GM12878 (cell line): ENCODE measurements around the gene HSF5. TPM values are rescaled to one million over a fixed set of nuclear protein-coding genes. Genes with fewer than 3 reads are reported as not detected.

ENCODE experiments used
- ATAC-seq: fragments of 200-7000 bp; cut with Tn5 transposase; 3 replicates; pipeline ENCODE4 v1.9.1; 2020; ENCODE audit warnings: mild to moderate bottlenecking, moderate library complexity
- BruUV-seq: library from RNA; stranded (reverse); fragments of 400-500 nt; replicated peaks from 2 replicates; lab custom pipeline; 2021; lab: Mats Ljungman, UMichigan
- CTCF ChIA-PET: fragments of 300-600 bp; sonication (Branson Sonifier 250); formaldehyde crosslinking; extraction: SDS; loops from one replicate; lab custom pipeline; 2021; ENCODE audit warnings: inconsistent platforms; lab: Yijun Ruan, JAX
- POLR2A ChIA-PET: fragments of 350-600 bp; formaldehyde crosslinking; extraction: SDS; loops from one replicate; lab custom pipeline; 2021; ENCODE audit warnings: inconsistent platforms; lab: Charles Lee
- RAD21 ChIA-PET: fragments of 300-600 bp; sonication (Branson Sonifier 250); formaldehyde crosslinking; loops from one replicate; lab custom pipeline; 2023; ENCODE audit warnings: antibody characterized with exemption; ENCODE audit not compliant: unreplicated experiment; lab: Charles Lee
- SMC1A ChIA-PET: fragments of 300-600 bp; sonication (Branson Sonifier 250); formaldehyde crosslinking; loops from one replicate; lab custom pipeline; 2023; ENCODE audit not compliant: unreplicated experiment, uncharacterized antibody; lab: Charles Lee
- DNase-seq: peaks from one replicate; pipeline ENCODE4 v3.0.0-alpha.2; 2011; ENCODE audit warnings: low read depth, low spot score
- FAIRE-seq: peaks from 3 replicates; lab custom pipeline; 2011; peaks lifted over from hg19 to GRCh38; lab: Jason Lieb, UNC
- H2AFZ ChIP-seq: 2 replicates; pipeline ENCODE4 v1.6.0; 2011; ENCODE audit warnings: low read depth, low read length, control low read depth; ENCODE audit not compliant: control insufficient read depth
- H3K27ac ChIP-seq: 2 replicates; pipeline ENCODE4 v1.5.1; 2011; ENCODE audit warnings: control low read depth; ENCODE audit not compliant: control insufficient read depth, insufficient read depth
- H3K27me3 ChIP-seq, 2 experiments: replicated peaks in 1 of 2; 2 replicates each; pipeline versions ENCODE4 v1.6.0 to v1.6.1; 2011; ENCODE audit warnings: low read length in 1 of 2; ENCODE audit not compliant: control insufficient read depth in 2 of 2, insufficient read depth in 2 of 2
- H3K36me3 ChIP-seq, 2 experiments: 2 replicates each; pipeline ENCODE4 v1.5.1; 2011; ENCODE audit warnings: low read length in 1 of 2; ENCODE audit not compliant: control insufficient read depth in 2 of 2, insufficient read depth in 2 of 2
- H3K4me1 ChIP-seq: 2 replicates; pipeline ENCODE4 v1.6.1; 2011; ENCODE audit warnings: mild to moderate bottlenecking, low read length, moderate library complexity, mixed read lengths; ENCODE audit not compliant: control insufficient read depth, insufficient read depth
- H3K4me2 ChIP-seq: 2 replicates; pipeline ENCODE4 v1.6.0; 2011; ENCODE audit warnings: control low read depth; ENCODE audit not compliant: control insufficient read depth, insufficient read depth
- H3K4me3 ChIP-seq: fragments of 200-600 bp; sonication (generic); 2 replicates; pipeline ENCODE4 v1.5.1; 2016
- H3K79me2 ChIP-seq: 2 replicates; pipeline ENCODE4 v1.6.0; 2011; ENCODE audit warnings: low read length; ENCODE audit not compliant: control insufficient read depth, insufficient read depth
- H3K9ac ChIP-seq: 2 replicates; pipeline ENCODE4 v1.8.0; 2011; ENCODE audit warnings: low read length, control low read depth, mixed read lengths; ENCODE audit not compliant: control insufficient read depth, insufficient read depth
- H3K9me3 ChIP-seq: replicated peaks from 3 replicates; pipeline ENCODE4 v1.5.1; 2011; ENCODE audit warnings: mild to moderate bottlenecking, low read length; ENCODE audit not compliant: control insufficient read depth, insufficient read depth
- H4K20me1 ChIP-seq: 2 replicates; pipeline ENCODE4 v1.6.0; 2011; ENCODE audit not compliant: control insufficient read depth, insufficient read depth
- ASH2L ChIP-seq: fragments of 300-600, 200-600 bp; sonication (generic); IDR thresholded peaks from 2 replicates; pipeline ENCODE4 v1.6.1; 2017; ENCODE audit warnings: low read depth, mild to moderate bottlenecking, borderline replicate concordance
- BACH1 ChIP-seq: fragments of 450-650 bp; IDR thresholded peaks from 2 replicates; pipeline ENCODE4 v1.6.1; 2017; ENCODE audit warnings: mild to moderate bottlenecking, borderline replicate concordance
- CBX5 ChIP-seq: sonication (generic); IDR thresholded peaks from 2 replicates; pipeline ENCODE4 v1.6.1; 2016; ENCODE audit warnings: low read depth, moderate library complexity, mild to moderate bottlenecking, inconsistent platforms
- E2F8 ChIP-seq: fragments of 450-650 bp; IDR thresholded peaks from 2 replicates; pipeline ENCODE4 v1.6.1; 2018; ENCODE audit warnings: mild to moderate bottlenecking, low read depth, moderate library complexity; ENCODE audit not compliant: partially characterized antibody
- HCFC1 ChIP-seq: fragments of 150-350 bp; IDR thresholded peaks from 2 replicates; pipeline ENCODE4 v1.6.1; 2014; ENCODE audit warnings: low read length
- HDGF ChIP-seq: fragments of 450-650 bp; IDR thresholded peaks from 2 replicates; pipeline ENCODE4 v1.6.1; 2016; ENCODE audit warnings: antibody characterized with exemption
- KLF5 ChIP-seq: fragments of 450-650 bp; IDR thresholded peaks from 2 replicates; pipeline ENCODE4 v1.6.1; 2014; ENCODE audit warnings: mild to moderate bottlenecking; ENCODE audit not compliant: partially characterized antibody
- MEF2A ChIP-seq: IDR thresholded peaks from 2 replicates; pipeline ENCODE4 v1.6.1; 2011; ENCODE audit warnings: low read depth, mild to moderate bottlenecking, low read length, moderate library complexity; ENCODE audit not compliant: insufficient read depth
- SMAD5 ChIP-seq: IDR thresholded peaks from 2 replicates; pipeline ENCODE4 v1.6.1; 2016; ENCODE audit warnings: antibody characterized with exemption, low read depth
- STAT1 ChIP-seq: fragments of 450-650 bp; conservative IDR thresholded peaks from 2 replicates; pipeline ENCODE4 v1.6.1; 2014; ENCODE audit warnings: antibody characterized with exemption, mild to moderate bottlenecking
- ZNF24 ChIP-seq: fragments of 450-650 bp; IDR thresholded peaks from 2 replicates; pipeline ENCODE4 v1.6.1; 2017; ENCODE audit warnings: antibody characterized with exemption, mild to moderate bottlenecking
- WGBS: methylation state at CpG from one replicate; pipeline ENCODE4 v1.1.6; 2016; ENCODE audit warnings: low lambda C conversion rate; ENCODE audit not compliant: insufficient replicate concordance, insufficient coverage; ENCODE audit errors: missing lambda C conversion rate; 5-methylcytosine and 5-hydroxymethylcytosine counted together
- in situ Hi-C: fragments of 300-500 bp; cut with MboI; formaldehyde crosslinking; loops from 9 replicates; pipeline ENCODE4 v1.14.3; 2018; ENCODE audit warnings: mixed read lengths
- intact Hi-C: fragments of 100-400 bp; cut with micrococcal nuclease; formaldehyde crosslinking; loops from one replicate; pipeline ENCODE4 v1.14.2; 2022; ENCODE audit not compliant: unreplicated experiment
- polyA plus RNA-seq, 11 experiments: library from polyadenylated mRNA; depleted of rRNA in 4 of 11; unstranded in 6 of 11; stranded (reverse) in 5 of 11; fragments of >200 nt; fragmentation: Nextera tagmentation in 4 of 11; fragmentation: Illumina TruSeq in 1 of 11; extraction: Ambion mirVana in 4 of 11; extraction: Trizol in 1 of 11; gene quantifications; 1 replicate in 1 of 11; 2 replicates in 10 of 11; pipeline versions ENCODE4 v1.2.1 to v1.2.3, GENCODE V29; 2011 to 2016; ENCODE audit warnings: inconsistent platforms in 2 of 11, missing spikeins in 2 of 11, low read depth in 1 of 11
- total RNA-seq, 4 experiments: library from RNA; depleted of rRNA in 3 of 4; stranded (reverse); fragments of >200 nt in 3 of 4; fragmentation: Illumina TruSeq in 1 of 4; extraction: Trizol in 1 of 4; gene quantifications; 2 replicates each; pipeline versions ENCODE4 v1.2.1 to v1.2.3, GENCODE V29; 2013 to 2021
- TF ChIP-seq, protein P1 (sequence below): IDR thresholded peaks from 2 replicates; pipeline ENCODE4 v1.6.1; 2011; ENCODE audit warnings: borderline replicate concordance, low read depth, mild to moderate bottlenecking, moderate library complexity, low read length; ENCODE audit not compliant: insufficient read depth, poor library complexity, severe bottlenecking
- TF ChIP-seq, protein P2 (sequence below): IDR thresholded peaks from 2 replicates; pipeline ENCODE4 v1.6.1; 2012; ENCODE audit warnings: low read depth, low read length, improper control_type of control experiment

Gene HSF5
- total and polyA plus RNA-seq, 10 of the 15 experiments (the other 5 are each of a cell fraction or from before 2014, with no cell fraction given), result 0.02 to 0.18 (median 0.06) TPM; not detected in 4

DNA sequence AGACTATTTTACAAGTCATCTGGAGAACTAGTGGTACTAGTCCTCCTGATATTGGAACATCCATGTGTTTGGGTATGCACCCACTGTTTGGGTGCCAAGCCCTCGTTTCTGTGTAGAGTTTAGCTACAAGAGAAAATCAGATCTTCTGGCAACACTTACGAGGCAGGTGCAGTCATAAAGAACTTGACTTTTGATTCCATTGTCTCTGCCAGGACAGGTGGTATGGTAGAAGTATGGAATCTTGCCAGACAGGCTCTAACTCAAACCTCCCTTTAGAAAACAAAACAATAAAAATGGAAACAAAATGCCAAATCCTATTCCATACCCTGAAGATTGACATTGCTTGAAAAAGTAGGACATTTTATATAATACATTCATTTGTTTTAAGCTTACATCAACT, 86.9 kb downstream of the HSF5 start:
- H4K20me1 ChIP-seq, result no peaks in the 10 kb centered on the region
- no peaks in the 10 kb centered on the region; a peak in 1 of 4 replicates for H3K27me3 ChIP-seq
- no peak overlapping the region for H3K9ac ChIP-seq
- no peak overlapping the region for H3K27ac ChIP-seq
- no TSS peak for BruUV-seq
- no peak for DNase-seq
- ChIA-PET SMC1A (interaction anchor here (1.1 to 2.0 kb wide), 3 partner anchors 11 to 16 kb away, joined by 3 to 9 read pairs (median 4); partner anchors contain the start of gene RNF43), POLR2A (interaction anchor here (0.6 to 2.1 kb wide), 3 partner anchors 12 to 57 kb away, joined by 3 to 6 read pairs (median 3); no protein-coding TSS in a partner anchor), RAD21 (interaction anchor here (0.8 kb wide), 1 partner anchor 57 kb away, joined by 3 read pairs; no protein-coding TSS in a partner anchor), CTCF (interaction anchor here (1.8 kb wide), 1 partner anchor 17 kb away, joined by 5 read pairs; no protein-coding TSS in a partner anchor)
- ATAC-seq, result no peak
- H3K4me3 ChIP-seq, result no peak overlapping the region
- in situ Hi-C loops, result no loop called here
- intact Hi-C loops, result no loop called here
- no peak overlapping the region for H3K4me2 ChIP-seq
- no peaks in the 10 kb centered on the region for H3K4me1 ChIP-seq
- H3K79me2 ChIP-seq, result peaks cover 15% of the 10 kb centered on the region
- TF ChIP-seq E2F8 (no peak), KLF5 (no peak), ASH2L (no peak), MEF2A (no peak), CBX5 (no peak), SMAD5 (no peak), STAT1 (no peak), HDGF (no peak), ZNF24 (no peak), BACH1 (no peak), HCFC1 (no peak)
- TF ChIP-seq, protein P1, sequence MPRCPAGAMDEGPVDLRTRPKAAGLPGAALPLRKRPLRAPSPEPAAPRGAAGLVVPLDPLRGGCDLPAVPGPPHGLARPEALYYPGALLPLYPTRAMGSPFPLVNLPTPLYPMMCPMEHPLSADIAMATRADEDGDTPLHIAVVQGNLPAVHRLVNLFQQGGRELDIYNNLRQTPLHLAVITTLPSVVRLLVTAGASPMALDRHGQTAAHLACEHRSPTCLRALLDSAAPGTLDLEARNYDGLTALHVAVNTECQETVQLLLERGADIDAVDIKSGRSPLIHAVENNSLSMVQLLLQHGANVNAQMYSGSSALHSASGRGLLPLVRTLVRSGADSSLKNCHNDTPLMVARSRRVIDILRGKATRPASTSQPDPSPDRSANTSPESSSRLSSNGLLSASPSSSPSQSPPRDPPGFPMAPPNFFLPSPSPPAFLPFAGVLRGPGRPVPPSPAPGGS, result no peak
- TF ChIP-seq, protein P2, sequence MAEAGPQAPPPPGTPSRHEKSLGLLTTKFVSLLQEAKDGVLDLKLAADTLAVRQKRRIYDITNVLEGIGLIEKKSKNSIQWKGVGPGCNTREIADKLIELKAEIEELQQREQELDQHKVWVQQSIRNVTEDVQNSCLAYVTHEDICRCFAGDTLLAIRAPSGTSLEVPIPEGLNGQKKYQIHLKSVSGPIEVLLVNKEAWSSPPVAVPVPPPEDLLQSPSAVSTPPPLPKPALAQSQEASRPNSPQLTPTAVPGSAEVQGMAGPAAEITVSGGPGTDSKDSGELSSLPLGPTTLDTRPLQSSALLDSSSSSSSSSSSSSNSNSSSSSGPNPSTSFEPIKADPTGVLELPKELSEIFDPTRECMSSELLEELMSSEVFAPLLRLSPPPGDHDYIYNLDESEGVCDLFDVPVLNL, result no peak
- TF ChIP-seq, all 136 proteins: peak for 0
- Histone ChIP-seq H3K9me3 (no peaks in the 10 kb centered on the region), H2AFZ (no peak overlapping the region), H3K36me3 (no peaks in the 10 kb centered on the region)
- WGBS, result 0% methylated on average over 2 of the region's 2 CpGs
- FAIRE-seq, result no peak
